Measurements from ENCODE around the gene NEB.

The NEB gene, protein sequence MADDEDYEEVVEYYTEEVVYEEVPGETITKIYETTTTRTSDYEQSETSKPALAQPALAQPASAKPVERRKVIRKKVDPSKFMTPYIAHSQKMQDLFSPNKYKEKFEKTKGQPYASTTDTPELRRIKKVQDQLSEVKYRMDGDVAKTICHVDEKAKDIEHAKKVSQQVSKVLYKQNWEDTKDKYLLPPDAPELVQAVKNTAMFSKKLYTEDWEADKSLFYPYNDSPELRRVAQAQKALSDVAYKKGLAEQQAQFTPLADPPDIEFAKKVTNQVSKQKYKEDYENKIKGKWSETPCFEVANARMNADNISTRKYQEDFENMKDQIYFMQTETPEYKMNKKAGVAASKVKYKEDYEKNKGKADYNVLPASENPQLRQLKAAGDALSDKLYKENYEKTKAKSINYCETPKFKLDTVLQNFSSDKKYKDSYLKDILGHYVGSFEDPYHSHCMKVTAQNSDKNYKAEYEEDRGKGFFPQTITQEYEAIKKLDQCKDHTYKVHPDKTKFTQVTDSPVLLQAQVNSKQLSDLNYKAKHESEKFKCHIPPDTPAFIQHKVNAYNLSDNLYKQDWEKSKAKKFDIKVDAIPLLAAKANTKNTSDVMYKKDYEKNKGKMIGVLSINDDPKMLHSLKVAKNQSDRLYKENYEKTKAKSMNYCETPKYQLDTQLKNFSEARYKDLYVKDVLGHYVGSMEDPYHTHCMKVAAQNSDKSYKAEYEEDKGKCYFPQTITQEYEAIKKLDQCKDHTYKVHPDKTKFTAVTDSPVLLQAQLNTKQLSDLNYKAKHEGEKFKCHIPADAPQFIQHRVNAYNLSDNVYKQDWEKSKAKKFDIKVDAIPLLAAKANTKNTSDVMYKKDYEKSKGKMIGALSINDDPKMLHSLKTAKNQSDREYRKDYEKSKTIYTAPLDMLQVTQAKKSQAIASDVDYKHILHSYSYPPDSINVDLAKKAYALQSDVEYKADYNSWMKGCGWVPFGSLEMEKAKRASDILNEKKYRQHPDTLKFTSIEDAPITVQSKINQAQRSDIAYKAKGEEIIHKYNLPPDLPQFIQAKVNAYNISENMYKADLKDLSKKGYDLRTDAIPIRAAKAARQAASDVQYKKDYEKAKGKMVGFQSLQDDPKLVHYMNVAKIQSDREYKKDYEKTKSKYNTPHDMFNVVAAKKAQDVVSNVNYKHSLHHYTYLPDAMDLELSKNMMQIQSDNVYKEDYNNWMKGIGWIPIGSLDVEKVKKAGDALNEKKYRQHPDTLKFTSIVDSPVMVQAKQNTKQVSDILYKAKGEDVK (N-terminal part only)

DNA sequence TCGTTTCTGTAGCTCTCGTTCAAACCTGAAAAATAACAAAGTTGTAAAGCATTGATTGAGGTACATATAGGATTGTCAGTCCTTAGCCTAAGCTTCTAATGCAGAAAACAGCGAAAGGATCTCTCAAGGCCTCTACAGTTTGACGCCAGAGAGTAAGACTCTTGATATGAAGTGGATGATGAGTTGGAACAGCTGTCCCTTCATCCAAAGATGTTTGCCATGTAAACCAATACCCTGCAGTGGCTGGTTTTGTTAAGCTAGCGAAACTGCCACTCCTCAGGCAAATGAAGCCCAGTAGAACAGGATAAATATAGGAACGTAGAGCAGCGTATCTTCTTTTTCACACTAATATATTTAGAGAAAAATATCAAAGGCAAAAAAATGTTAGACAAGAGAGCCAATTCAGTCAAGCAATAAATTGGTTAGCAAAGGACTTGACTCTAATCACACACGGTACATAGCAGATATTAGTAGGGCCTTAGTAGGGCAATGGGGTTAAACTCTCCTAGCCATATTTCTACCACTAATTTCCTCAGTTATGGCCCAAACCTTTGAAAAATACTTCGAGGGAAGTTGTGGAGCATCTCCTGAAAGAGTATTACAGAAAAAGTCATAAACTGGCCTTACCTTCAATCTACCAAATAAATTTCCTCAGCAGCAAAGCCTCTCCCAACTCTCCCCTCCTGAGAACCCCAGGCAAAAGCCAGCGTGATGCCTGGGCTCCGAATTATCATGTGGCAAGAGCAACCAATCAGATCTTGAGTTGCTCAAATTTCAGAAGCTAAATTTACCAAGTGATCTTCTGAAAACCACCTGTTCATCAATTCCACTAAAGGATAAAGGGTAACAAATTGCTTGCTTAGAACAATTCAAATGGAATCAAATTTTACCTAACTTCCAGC is at the start of gene NEB:
NEB (minus strand) TSS at position 706 of the 902 bp plus-strand sequence. CDS start 1,320 bp downstream, outside the sequence.
- no peak for DNase-seq

GRCh38 chr2:151783133-151783520 is 48.9 kb upstream of the NEB start:
- DNase-seq: no peak

DNA sequence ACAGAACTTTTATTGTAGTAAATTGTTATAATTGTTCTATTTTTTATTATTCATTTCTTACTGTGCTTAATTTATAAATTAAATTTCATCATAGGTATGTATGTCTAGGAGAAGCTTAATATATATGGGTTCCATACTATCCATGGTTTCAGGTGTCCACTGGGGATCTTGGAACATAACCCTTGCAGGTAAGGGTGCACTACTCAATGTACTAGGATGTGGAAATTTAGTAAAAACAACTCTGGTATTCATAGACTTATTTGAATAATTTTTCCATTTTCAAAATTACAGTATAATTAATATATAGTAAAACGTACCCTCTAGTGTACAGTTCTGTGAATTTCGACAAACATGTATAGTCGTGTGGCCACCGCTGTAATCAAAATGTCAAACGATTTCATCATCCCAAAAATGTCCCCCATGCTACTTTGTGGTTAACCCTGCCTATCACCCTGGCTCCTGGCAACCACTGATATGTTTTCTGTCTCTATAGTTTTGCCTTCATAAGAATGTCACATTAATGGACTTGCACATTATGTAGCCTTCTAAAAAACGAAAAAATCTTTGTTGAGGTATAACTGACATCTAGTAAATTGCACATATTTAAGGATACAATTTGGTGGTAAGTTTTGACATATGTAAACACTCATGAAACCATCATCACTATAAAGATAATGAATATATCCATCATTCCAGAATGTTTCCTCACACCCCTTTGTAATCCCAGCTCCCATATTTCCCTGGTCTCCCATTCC is 48.3 kb upstream of the NEB start:
- DNase-seq: no peak

DNA sequence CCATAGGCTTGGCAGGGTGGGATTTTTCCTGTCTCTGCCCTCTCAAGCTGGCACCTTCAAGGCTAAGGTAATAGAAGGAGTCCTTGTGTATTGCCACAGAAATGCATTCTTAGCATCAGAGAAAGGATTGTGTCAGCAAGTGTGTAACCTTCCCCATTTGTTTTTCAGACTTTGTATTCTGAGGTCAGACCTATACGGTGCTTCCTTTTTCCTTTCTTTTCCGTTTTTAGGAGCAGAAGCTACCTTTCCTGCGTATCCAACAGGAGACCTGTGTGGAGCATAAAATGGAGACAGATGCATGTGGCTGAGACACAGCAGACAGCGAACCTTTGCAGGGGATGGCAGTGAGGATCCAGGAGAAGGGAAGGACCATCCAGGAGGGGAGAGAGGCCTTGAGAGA is 47.4 kb upstream of the NEB start:
- DNase-seq: no peak

GRCh38 chr2:151780938-151781337 is 46.7 kb upstream of the NEB start:
- DNase-seq: no peak

- no peak for DNase-seq
Observed at GRCh38 chr2:151777935-151778334, 43.7 kb upstream of the NEB start.

DNA sequence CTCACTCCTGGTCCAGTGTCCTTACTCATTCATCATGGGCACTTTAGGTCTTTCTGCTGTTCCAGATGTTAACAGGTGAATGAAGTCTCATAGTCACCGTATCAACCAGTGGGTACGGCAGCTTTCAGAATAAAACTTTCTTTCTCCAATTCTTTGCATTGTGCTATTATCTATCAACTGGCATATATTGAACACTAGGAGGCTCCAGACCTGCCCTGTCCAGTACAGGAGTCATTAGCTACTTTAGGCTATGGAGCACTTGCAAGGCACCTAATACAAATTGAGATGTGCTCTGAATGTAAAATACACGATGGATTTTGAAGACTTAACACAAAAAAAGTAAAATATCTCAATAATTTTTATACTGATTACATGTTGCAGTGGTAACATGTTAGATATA is 43.2 kb upstream of the NEB start:
- no peak for DNase-seq

GRCh38 chr2:151776367-151776766 is 42.1 kb upstream of the NEB start:
- DNase-seq: no peak

GRCh38 chr2:151775057-151775740 is 40.9 kb upstream of the NEB start:
- DNase-seq: no peak

DNA sequence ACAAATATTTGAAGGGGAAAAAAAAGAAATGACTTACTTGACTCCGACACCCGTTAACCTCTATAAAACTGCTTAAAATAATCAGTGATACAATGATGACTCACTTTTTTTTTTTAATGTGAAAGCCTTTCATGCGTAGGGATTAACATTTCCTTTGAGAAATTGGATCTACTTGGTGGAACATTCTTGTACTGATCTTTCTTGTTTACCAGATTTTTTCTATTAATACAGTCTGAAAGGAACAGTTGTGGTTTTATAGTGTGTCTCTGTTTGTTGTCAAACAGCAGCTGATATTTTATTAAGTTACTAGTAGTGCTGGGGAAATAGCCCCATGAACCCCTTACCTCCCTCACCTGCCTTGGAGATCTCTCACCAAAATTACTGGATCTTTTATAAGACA is 40.2 kb upstream of the NEB start:
- DNase-seq: no peak

DNA sequence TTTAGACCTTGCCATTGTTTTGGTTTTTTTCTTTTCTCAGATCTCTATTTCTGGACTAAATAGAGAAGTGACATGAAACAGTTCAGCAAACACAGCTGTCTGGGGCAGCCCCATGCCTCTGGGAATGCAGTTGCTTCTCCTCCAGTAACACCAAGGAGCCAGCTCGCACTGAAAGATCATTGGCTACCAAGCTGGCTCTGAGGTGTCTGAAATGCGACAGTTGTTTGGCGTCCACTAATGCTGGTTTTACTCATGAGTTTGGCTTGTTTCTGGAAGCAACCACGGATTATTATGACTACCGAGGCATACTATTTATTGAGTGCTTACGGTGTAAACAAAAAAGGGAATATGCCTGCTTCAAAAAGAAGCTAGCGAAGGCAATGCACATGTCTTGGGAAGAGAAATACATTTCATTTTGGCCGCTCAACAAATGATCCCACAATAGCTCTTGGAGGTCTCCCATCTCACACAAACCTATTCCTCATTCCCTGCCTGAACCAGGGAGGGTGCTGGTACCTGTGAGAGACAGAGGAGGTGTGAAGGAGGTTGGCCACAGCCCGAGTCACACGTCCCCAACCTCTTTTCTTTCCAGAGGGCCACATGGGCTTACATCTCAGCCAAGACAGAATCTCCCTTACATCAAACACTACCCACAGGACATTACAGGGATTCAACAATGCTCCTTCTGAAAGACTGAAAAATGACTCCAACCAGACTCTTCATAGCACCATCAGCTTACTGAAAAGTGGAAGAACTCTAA is 37.5 kb upstream of the NEB start:
- no peak for DNase-seq

- DNase-seq: no peak
Observed at GRCh38 chr2:151770995-151771394, 36.7 kb upstream of the NEB start.

GRCh38 chr2:151769606-151770005 is 35.3 kb upstream of the NEB start:
- DNase-seq: no peak

- no peak for DNase-seq
Observed at GRCh38 chr2:151767536-151767935, 33.3 kb upstream of the NEB start.

GRCh38 chr2:151766437-151767153 is 32.3 kb upstream of the NEB start:
- DNase-seq: no peak

GRCh38 chr2:151765760-151766410 is 31.6 kb upstream of the NEB start:
- DNase-seq: no peak

- DNase-seq: peak in 1 of 2 experiments; percentile 64
Observed at GRCh38 chr2:151762694-151763093, 28.4 kb upstream of the NEB start.

- DNase-seq: no peak
Observed at GRCh38 chr2:151761687-151762086, 27.4 kb upstream of the NEB start.

- DNase-seq: no peak
Observed at GRCh38 chr2:151761193-151761592, 26.9 kb upstream of the NEB start.
